Rectal smooth muscle tissue (tissue), 1 donor: ENCODE measurements around the gene VWF.

Experiments
- H3K27ac ChIP-seq: one replicate; pipeline ENCODE4 v1.7.0; 2013; ENCODE audit warnings: low read depth, low read length, inconsistent platforms
- H3K27me3 ChIP-seq: one replicate; pipeline ENCODE4 v1.7.0; 2013; ENCODE audit warnings: low read length; ENCODE audit not compliant: control insufficient read depth, insufficient read depth
- H3K36me3 ChIP-seq: one replicate; pipeline ENCODE4 v1.7.0; 2013; ENCODE audit warnings: low read length; ENCODE audit not compliant: control insufficient read depth, insufficient read depth
- H3K4me1 ChIP-seq: one replicate; pipeline ENCODE4 v1.7.0; 2013; ENCODE audit warnings: low read length; ENCODE audit not compliant: control insufficient read depth, insufficient read depth
- H3K4me3 ChIP-seq: one replicate; pipeline ENCODE4 v1.7.0; 2013; ENCODE audit warnings: low read length
- H3K9ac ChIP-seq: one replicate; pipeline ENCODE4 v1.7.0; 2013; ENCODE audit warnings: low read length

The VWF gene

GRCh38 chr12:6057700-6058099 is 66.8 kb downstream of the VWF start:
- Histone ChIP-seq H3K4me3 (no peak overlapping the region), H3K4me1 (no peaks in the 10 kb centered on the region), H3K27ac (no peak overlapping the region), H3K36me3 (no peaks in the 10 kb centered on the region), H3K27me3 (peaks cover 5% of the 10 kb centered on the region), H3K9ac (no peak overlapping the region)

GRCh38 chr12:6056406-6057240 is 67.8 kb downstream of the VWF start:
- H3K4me1 ChIP-seq = no peaks in the 10 kb centered on the region
- peak overlapping the region; percentile 49 for H3K4me3 ChIP-seq
- H3K36me3 ChIP-seq = no peaks in the 10 kb centered on the region
- peaks cover 5% of the 10 kb centered on the region for H3K27me3 ChIP-seq
- no peak overlapping the region for H3K27ac ChIP-seq
- H3K9ac ChIP-seq = peak overlapping the region; percentile 10

GRCh38 chr12:6053541-6053940 is 70.9 kb downstream of the VWF start:
- no peak overlapping the region for H3K9ac ChIP-seq
- no peak overlapping the region for H3K27ac ChIP-seq

GRCh38 chr12:6052940-6053329 is 71.5 kb downstream of the VWF start:
- Histone ChIP-seq H3K9ac (no peak overlapping the region), H3K27ac (no peak overlapping the region), H3K27me3 (peaks cover 5% of the 10 kb centered on the region), H3K36me3 (no peaks in the 10 kb centered on the region), H3K4me1 (no peaks in the 10 kb centered on the region), H3K4me3 (no peak overlapping the region)

More at GRCh38 chr12:6053541-6053940, 70.9 kb downstream of the VWF start:
- Histone ChIP-seq H3K4me1 (no peaks in the 10 kb centered on the region), H3K36me3 (no peaks in the 10 kb centered on the region), H3K4me3 (no peak overlapping the region), H3K27me3 (peaks cover 5% of the 10 kb centered on the region)

- no peak overlapping the region for H3K27ac ChIP-seq
- H3K9ac ChIP-seq = no peak overlapping the region
- H3K27me3 ChIP-seq = peaks cover 5% of the 10 kb centered on the region
- no peaks in the 10 kb centered on the region for H3K4me1 ChIP-seq
- H3K36me3 ChIP-seq = no peaks in the 10 kb centered on the region
- H3K4me3 ChIP-seq = no peak overlapping the region
Measured at GRCh38 chr12:6052206-6052939, 72.1 kb downstream of the VWF start.

GRCh38 chr12:6049992-6050391 is 74.5 kb downstream of the VWF start:
- Histone ChIP-seq H3K9ac (no peak overlapping the region), H3K36me3 (no peaks in the 10 kb centered on the region), H3K4me1 (no peaks in the 10 kb centered on the region), H3K4me3 (no peak overlapping the region), H3K27me3 (no peaks in the 10 kb centered on the region), H3K27ac (no peak overlapping the region)

- H3K27ac ChIP-seq = no peak overlapping the region
- H3K4me1 ChIP-seq = no peaks in the 10 kb centered on the region
- no peaks in the 10 kb centered on the region for H3K27me3 ChIP-seq
- H3K36me3 ChIP-seq = no peaks in the 10 kb centered on the region
- no peak overlapping the region for H3K4me3 ChIP-seq
- no peak overlapping the region for H3K9ac ChIP-seq
Measured at GRCh38 chr12:6049587-6049986, 74.9 kb downstream of the VWF start.

- no peaks in the 10 kb centered on the region for H3K4me1 ChIP-seq
- H3K36me3 ChIP-seq = no peaks in the 10 kb centered on the region
- H3K4me3 ChIP-seq = no peak overlapping the region
- no peaks in the 10 kb centered on the region for H3K27me3 ChIP-seq
- H3K9ac ChIP-seq = no peak overlapping the region
- no peak overlapping the region for H3K27ac ChIP-seq
Measured at GRCh38 chr12:6047249-6048237, 76.9 kb downstream of the VWF start.

GRCh38 chr12:6046511-6047180 is 77.8 kb downstream of the VWF start:
- H3K27ac ChIP-seq = no peak overlapping the region
- H3K36me3 ChIP-seq = no peaks in the 10 kb centered on the region
- no peak overlapping the region for H3K9ac ChIP-seq
- H3K4me3 ChIP-seq = no peak overlapping the region
- H3K27me3 ChIP-seq = no peaks in the 10 kb centered on the region
- no peaks in the 10 kb centered on the region for H3K4me1 ChIP-seq

GRCh38 chr12:6045438-6045837 is 79.0 kb downstream of the VWF start:
- Histone ChIP-seq H3K36me3 (no peaks in the 10 kb centered on the region), H3K9ac (no peak overlapping the region), H3K27me3 (no peaks in the 10 kb centered on the region), H3K27ac (no peak overlapping the region), H3K4me1 (peaks cover 3% of the 10 kb centered on the region), H3K4me3 (no peak overlapping the region)

- Histone ChIP-seq H3K36me3 (no peaks in the 10 kb centered on the region), H3K27ac (no peak overlapping the region)
Measured at GRCh38 chr12:6044082-6044481, 80.4 kb downstream of the VWF start.

More at GRCh38 chr12:6044082-6044481, 80.4 kb downstream of the VWF start:
- Histone ChIP-seq H3K4me1 (peaks cover 4% of the 10 kb centered on the region), H3K9ac (no peak overlapping the region), H3K4me3 (no peak overlapping the region), H3K27me3 (no peaks in the 10 kb centered on the region)
